Smooth muscle cell (in vitro differentiated cells): Measurements from ENCODE around the gene CRIM1. TPM values are rescaled to one million over a fixed set of nuclear protein-coding genes. Genes with fewer than 3 reads are reported as not detected.

Experiments
- DNase-seq: peaks from one replicate; lab custom pipeline; 2025; ENCODE audit not compliant: unreplicated experiment; lab: John Stamatoyannopoulos, UW
- H2AFZ ChIP-seq: fragments of 200-600 bp; sonication (generic); 2 replicates; pipeline ENCODE4 v1.6.0; 2016; ENCODE audit warnings: antibody characterized with exemption, low read depth, mild to moderate bottlenecking
- H3F3A ChIP-seq: fragments of 200-600 bp; sonication (generic); 2 replicates; pipeline ENCODE4 v1.6.0; 2017; ENCODE audit warnings: antibody characterized with exemption, low read depth
- H3K27ac ChIP-seq: fragments of 200-600 bp; sonication (generic); 2 replicates; pipeline ENCODE4 v1.5.1; 2016; ENCODE audit warnings: low read depth, mild to moderate bottlenecking
- H3K27me3 ChIP-seq: fragments of 200-600 bp; sonication (generic); 2 replicates; pipeline ENCODE4 v1.6.1; 2016; ENCODE audit warnings: low read depth, mild to moderate bottlenecking
- H3K36me3 ChIP-seq: fragments of 200-600 bp; sonication (generic); 2 replicates; pipeline ENCODE4 v1.5.1; 2016; ENCODE audit warnings: low read depth
- H3K4me1 ChIP-seq: fragments of 200-600 bp; sonication (generic); 2 replicates; pipeline ENCODE4 v1.5.1; 2016; ENCODE audit warnings: low read depth
- H3K4me2 ChIP-seq: fragments of 200-600 bp; sonication (generic); 2 replicates; pipeline ENCODE4 v1.6.0; 2016; ENCODE audit warnings: mild to moderate bottlenecking
- H3K4me3 ChIP-seq: fragments of 200-600 bp; sonication (generic); 2 replicates; pipeline ENCODE4 v1.5.1; 2016; ENCODE audit warnings: mild to moderate bottlenecking
- H3K79me2 ChIP-seq: fragments of 200-600 bp; sonication (generic); 2 replicates; pipeline ENCODE4 v1.6.0; 2016; ENCODE audit warnings: low read depth, mild to moderate bottlenecking
- H3K9ac ChIP-seq: fragments of 200-600 bp; sonication (generic); 2 replicates; pipeline ENCODE4 v1.6.0; 2016; ENCODE audit warnings: low read depth
- H3K9me3 ChIP-seq: fragments of 200-600 bp; sonication (generic); replicated peaks from 2 replicates; pipeline ENCODE4 v1.5.1; 2016; ENCODE audit warnings: low read depth
- H4K20me1 ChIP-seq: fragments of 200-600 bp; sonication (generic); 2 replicates; pipeline ENCODE4 v1.6.0; 2016; ENCODE audit warnings: low read depth
- WGBS: methylation state at CpG from one replicate; pipeline ENCODE4 v1.1.7; 2016; ENCODE audit warnings: low lambda C conversion rate; 5-methylcytosine and 5-hydroxymethylcytosine counted together
- polyA plus RNA-seq: library from polyadenylated mRNA; unstranded; fragments of >200 nt; fragmentation: Nextera tagmentation; extraction: Ambion mirVana; gene quantifications from 2 replicates; pipeline ENCODE4 v1.2.1, GENCODE V29; 2016
- total RNA-seq: library from RNA; depleted of rRNA; stranded (reverse); fragments of >200 nt; gene quantifications from 2 replicates; pipeline ENCODE4 v1.2.3, GENCODE V29; 2014
- TF ChIP-seq, protein P1 (sequence below): fragments of 200-600 bp; sonication (generic); IDR thresholded peaks from 2 replicates; pipeline ENCODE4 v1.5.1; 2017; ENCODE audit warnings: borderline replicate concordance, mild to moderate bottlenecking, antibody characterized with exemption; ENCODE audit not compliant: insufficient read depth, poor library complexity, severe bottlenecking

Gene CRIM1
- total and polyA plus RNA-seq, 2 experiments from 2014 or later, result 10.1 to 28.0 TPM

DNA sequence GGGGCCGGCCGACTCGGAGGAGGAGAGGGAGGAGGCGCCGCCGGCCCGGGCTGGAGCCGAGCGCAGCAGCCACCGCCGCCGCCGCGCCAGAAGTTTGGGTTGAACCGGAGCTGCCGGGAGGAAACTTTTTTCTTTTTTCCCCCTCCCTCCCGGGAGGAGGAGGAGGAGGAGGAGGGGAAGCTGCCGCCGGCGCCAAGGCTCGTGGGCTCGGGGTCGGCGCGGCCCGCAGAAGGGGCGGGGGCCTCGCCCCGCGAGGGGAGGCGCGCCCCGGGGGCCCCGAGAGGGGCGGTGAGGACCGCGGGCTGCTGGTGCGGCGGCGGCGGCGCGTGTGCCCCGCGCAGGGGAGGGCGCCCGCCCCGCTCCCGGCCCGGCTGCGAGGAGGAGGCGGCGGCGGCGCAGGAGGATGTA, 316 bp downstream of the CRIM1 start:
- Histone ChIP-seq H3K9me3 (no peaks in the 10 kb centered on the region), H3K4me2 (peak overlapping the region; percentile 84), H3K4me3 (peak overlapping the region; percentile 60), H3K4me1 (peaks cover 21% of the 10 kb centered on the region), H3K9ac (peak overlapping the region; percentile 73), H3F3A (peaks cover 16% of the 10 kb centered on the region), H3K36me3 (no peaks in the 10 kb centered on the region), H2AFZ (no peak overlapping the region), H3K27me3 (no peaks in the 10 kb centered on the region), H4K20me1 (no peaks in the 10 kb centered on the region), H3K27ac (peak overlapping the region; percentile 81), H3K79me2 (peaks cover 21% of the 10 kb centered on the region)
- DNase-seq, result no peak
- WGBS, result 2% methylated on average over 11 of the region's 55 CpGs
- TF ChIP-seq, protein P1, sequence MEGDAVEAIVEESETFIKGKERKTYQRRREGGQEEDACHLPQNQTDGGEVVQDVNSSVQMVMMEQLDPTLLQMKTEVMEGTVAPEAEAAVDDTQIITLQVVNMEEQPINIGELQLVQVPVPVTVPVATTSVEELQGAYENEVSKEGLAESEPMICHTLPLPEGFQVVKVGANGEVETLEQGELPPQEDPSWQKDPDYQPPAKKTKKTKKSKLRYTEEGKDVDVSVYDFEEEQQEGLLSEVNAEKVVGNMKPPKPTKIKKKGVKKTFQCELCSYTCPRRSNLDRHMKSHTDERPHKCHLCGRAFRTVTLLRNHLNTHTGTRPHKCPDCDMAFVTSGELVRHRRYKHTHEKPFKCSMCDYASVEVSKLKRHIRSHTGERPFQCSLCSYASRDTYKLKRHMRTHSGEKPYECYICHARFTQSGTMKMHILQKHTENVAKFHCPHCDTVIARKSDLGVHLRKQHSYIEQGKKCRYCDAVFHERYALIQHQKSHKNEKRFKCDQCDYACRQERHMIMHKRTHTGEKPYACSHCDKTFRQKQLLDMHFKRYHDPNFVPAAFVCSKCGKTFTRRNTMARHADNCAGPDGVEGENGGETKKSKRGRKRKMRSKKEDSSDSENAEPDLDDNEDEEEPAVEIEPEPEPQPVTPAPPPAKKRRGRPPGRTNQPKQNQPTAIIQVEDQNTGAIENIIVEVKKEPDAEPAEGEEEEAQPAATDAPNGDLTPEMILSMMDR, result no peak

DNA sequence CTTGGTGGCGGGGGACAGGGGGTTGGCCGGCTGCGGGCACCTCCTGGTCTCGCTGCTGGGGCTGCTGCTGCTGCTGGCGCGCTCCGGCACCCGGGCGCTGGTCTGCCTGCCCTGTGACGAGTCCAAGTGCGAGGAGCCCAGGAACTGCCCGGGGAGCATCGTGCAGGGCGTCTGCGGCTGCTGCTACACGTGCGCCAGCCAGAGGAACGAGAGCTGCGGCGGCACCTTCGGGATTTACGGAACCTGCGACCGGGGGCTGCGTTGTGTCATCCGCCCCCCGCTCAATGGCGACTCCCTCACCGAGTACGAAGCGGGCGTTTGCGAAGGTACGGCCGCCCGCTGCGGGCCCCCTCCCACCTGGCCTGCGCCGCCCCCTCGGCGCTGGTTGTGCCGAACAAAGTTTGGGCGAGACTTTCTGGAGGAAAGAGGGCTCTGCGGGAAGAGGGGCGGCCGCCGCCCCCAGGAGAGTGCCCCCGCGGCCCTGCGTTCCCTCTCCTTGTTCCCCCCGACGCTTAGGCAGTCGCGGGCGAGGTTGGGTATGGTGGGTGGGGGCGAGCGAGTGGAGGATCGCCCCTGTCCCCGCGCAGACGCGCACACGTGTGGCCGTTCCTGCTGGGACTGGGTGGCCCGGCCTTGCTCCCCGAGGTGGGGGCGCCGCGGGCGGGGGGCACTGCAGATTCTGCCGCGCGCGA, 866 bp downstream of the CRIM1 start:
- no peaks in the 10 kb centered on the region for H4K20me1 ChIP-seq
- peak; percentile 34 for DNase-seq

DNA sequence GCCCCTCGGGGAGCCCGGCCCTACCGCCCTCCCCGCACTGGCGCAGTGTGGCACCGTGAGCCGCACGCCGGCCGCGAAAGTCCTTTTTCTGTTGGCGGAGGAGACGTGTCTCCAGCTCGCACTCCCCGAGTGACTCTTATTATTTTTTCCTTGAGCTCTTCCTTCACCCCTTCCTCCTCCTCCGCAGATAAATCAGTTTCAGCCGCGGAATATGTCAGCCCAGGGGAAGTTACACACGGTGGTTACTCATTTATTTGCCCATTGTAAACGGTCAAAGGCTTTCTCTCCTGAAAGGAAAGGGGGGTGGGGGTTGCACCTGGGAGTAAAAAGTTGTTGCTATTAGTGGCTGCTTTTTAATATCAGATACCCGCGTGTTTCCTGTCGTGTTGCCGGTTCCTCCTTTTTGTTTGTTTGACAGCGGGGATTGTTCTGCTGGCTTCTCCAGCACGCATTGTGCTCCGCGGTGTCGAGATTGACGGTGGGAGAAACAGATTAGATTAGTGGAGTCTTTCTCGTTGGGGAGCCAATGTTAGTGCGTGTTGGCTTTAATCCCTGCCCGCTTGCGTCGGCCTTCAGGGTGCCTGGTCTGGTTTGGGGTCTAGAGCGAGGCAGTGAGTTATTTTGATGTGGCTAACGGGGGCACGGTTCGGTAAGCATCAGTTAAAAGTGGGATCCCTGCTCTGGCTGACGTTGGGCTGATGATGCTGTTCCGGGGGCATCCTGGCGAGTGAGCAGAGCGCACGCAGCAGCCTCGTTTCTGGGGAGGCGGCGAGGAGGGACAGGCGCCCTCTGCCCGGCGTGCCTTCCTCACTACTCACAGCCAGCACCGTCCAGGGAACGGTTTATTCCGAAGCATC, 1.6 kb downstream of the CRIM1 start:
- Histone ChIP-seq H3K4me2 (peak overlapping the region; percentile 84), H4K20me1 (no peaks in the 10 kb centered on the region), H3K79me2 (peaks cover 28% of the 10 kb centered on the region), H3K9ac (peak overlapping the region; percentile 73), H3K9me3 (no peaks in the 10 kb centered on the region), H3K27ac (peak overlapping the region; percentile 81), H3K4me3 (peak overlapping the region; percentile 60), H3K4me1 (peaks cover 34% of the 10 kb centered on the region), H3F3A (peaks cover 16% of the 10 kb centered on the region), H3K27me3 (no peaks in the 10 kb centered on the region), H2AFZ (peak overlapping the region; percentile 23), H3K36me3 (no peaks in the 10 kb centered on the region)
- WGBS, result 1% methylated on average over 47 of the region's 53 CpGs
- TF ChIP-seq, protein P1, result no peak
- peak; percentile 18 for DNase-seq

More for the DNA sequence above, 866 bp downstream of the CRIM1 start:
- H3K79me2 ChIP-seq, result peaks cover 26% of the 10 kb centered on the region
- H3K27me3 ChIP-seq, result no peaks in the 10 kb centered on the region
- peak overlapping the region; percentile 81 for H3K27ac ChIP-seq
- peak overlapping the region; percentile 23 for H2AFZ ChIP-seq
- H3K4me3 ChIP-seq, result peak overlapping the region; percentile 60
- no peaks in the 10 kb centered on the region for H3K36me3 ChIP-seq
- H3F3A ChIP-seq, result peaks cover 16% of the 10 kb centered on the region
- H3K9ac ChIP-seq, result peak overlapping the region; percentile 73
- H3K9me3 ChIP-seq, result no peaks in the 10 kb centered on the region
- H3K4me1 ChIP-seq, result peaks cover 26% of the 10 kb centered on the region
- TF ChIP-seq, protein P1, result no peak
- peak overlapping the region; percentile 84 for H3K4me2 ChIP-seq
- under 1% methylated on average over 61 of the region's 74 CpGs for WGBS
